Measurements from ENCODE around the gene ATF3. TPM values are rescaled to one million over a fixed set of nuclear protein-coding genes. Genes with fewer than 3 reads are reported as not detected.

ATF3 gene
- total RNA-seq, 4 donors from 2014 or later: 12.3 to 19.2 (median 13.7) TPM

DNA sequence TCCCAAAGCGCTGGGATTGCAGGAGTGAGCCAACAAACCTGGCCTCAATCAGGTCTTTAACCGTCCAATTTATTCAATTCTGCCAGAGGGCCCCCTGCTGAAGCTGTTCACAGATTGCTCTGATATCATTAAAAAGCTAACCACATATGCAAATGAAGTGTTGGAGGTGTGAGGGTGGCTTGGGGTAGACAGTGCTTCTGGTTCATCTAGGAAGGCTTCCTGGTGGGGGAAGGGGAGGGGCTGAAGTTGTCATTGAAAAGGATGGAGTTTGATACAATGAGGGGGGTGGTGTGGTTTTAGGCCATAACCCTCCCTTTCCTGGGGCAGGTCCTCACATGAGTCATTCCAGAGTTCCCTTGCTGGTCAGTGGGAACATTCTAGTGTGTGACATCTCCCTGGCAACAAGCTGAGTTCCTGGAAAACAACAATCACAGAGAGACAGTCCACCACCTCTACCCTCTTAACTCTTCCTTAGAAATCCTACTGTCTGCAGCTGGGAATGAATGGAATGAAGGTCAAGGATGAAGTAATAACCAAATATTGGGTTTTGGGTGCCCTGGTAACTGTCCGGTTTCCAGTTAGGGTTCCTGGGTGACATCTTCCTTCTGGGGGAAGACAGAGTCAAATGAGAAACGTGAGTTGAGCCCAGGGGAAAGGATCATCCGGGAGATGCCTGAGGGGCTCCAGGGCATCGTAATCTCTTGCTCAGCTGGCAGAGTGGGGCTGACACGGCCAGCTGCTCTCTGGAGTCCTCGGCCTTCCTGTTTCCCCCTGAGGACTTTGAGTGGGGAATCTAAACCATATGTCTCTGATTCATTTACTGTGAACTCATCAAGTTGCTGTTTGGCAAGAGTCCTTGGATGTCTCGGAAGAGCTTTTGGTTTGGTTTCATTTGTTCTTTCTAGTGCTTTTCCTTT lies 58.9 kb downstream of the ATF3 start:
- no peaks in the 10 kb centered on the region for H3K36me3 ChIP-seq
- peak overlapping the region in 2 of 4 donors; percentile 2 to 17 for H3K4me3 ChIP-seq
- H3K27ac ChIP-seq: peak overlapping the region; percentile 27 to 85 (median 52)
- no peaks in the 10 kb centered on the region for H3K9me3 ChIP-seq
- H3K27me3 ChIP-seq: no peaks in the 10 kb centered on the region
- 40 to 48% methylated on average over 9 of the region's 9 CpGs for WGBS, 2 donors
- peak in 1 of 2 donors; percentile 56 for TF ChIP-seq EP300 (IDR thresholded peaks at IDR 0.05)
- TF ChIP-seq POLR2A (IDR thresholded peaks at IDR 0.05): no peak
- TF ChIP-seq, protein P1, sequence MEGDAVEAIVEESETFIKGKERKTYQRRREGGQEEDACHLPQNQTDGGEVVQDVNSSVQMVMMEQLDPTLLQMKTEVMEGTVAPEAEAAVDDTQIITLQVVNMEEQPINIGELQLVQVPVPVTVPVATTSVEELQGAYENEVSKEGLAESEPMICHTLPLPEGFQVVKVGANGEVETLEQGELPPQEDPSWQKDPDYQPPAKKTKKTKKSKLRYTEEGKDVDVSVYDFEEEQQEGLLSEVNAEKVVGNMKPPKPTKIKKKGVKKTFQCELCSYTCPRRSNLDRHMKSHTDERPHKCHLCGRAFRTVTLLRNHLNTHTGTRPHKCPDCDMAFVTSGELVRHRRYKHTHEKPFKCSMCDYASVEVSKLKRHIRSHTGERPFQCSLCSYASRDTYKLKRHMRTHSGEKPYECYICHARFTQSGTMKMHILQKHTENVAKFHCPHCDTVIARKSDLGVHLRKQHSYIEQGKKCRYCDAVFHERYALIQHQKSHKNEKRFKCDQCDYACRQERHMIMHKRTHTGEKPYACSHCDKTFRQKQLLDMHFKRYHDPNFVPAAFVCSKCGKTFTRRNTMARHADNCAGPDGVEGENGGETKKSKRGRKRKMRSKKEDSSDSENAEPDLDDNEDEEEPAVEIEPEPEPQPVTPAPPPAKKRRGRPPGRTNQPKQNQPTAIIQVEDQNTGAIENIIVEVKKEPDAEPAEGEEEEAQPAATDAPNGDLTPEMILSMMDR (IDR thresholded peaks at IDR 0.05): no peak
- H3K4me1 ChIP-seq: peaks cover 0 to 41% (median 9%) of the 10 kb centered on the region in 4 donors
- peak in 1 of 2 donors; percentile 65 for DNase-seq (ENCODE audit: low spot score in 2 of 2)

- H3K27me3 ChIP-seq: no peaks in the 10 kb centered on the region
- TF ChIP-seq EP300 (IDR thresholded peaks at IDR 0.05): no peak
- TF ChIP-seq, protein P1 (IDR thresholded peaks at IDR 0.05): no peak
- 83 to 87% methylated on average over 5 of the region's 5 CpGs for WGBS, 2 donors
- no peaks in the 10 kb centered on the region for H3K9me3 ChIP-seq
- peaks cover 0 to 41% (median 9%) of the 10 kb centered on the region in 4 donors for H3K4me1 ChIP-seq
- H3K27ac ChIP-seq: peak overlapping the region in 3 of 4 donors; percentile 28 to 85 (median 75)
- H3K36me3 ChIP-seq: no peaks in the 10 kb centered on the region
- no peak overlapping the region for H3K4me3 ChIP-seq
- no peak for DNase-seq (ENCODE audit: low spot score in 2 of 2)
These were observed 59.9 kb downstream of the ATF3 start for GRCh38 chr1:212668477-212668876.

GRCh38 chr1:212669102-212669501 lies 60.5 kb downstream of the ATF3 start:
- Histone ChIP-seq H3K4me1 (peaks cover 0 to 41% (median 9%) of the 10 kb centered on the region in 4 donors), H3K27me3 (no peaks in the 10 kb centered on the region), H3K36me3 (no peaks in the 10 kb centered on the region), H3K9me3 (no peaks in the 10 kb centered on the region), H3K27ac (no peak overlapping the region), H3K4me3 (no peak overlapping the region)
- WGBS, 2 donors: 73 to 75% methylated on average over 2 of the region's 2 CpGs
- no peak for DNase-seq (ENCODE audit: low spot score in 2 of 2)
- no peak for TF ChIP-seq EP300 (IDR thresholded peaks at IDR 0.05)
- TF ChIP-seq, protein P1 (IDR thresholded peaks at IDR 0.05): peak in 2 of 5 experiments; percentile 8 to 13

DNA sequence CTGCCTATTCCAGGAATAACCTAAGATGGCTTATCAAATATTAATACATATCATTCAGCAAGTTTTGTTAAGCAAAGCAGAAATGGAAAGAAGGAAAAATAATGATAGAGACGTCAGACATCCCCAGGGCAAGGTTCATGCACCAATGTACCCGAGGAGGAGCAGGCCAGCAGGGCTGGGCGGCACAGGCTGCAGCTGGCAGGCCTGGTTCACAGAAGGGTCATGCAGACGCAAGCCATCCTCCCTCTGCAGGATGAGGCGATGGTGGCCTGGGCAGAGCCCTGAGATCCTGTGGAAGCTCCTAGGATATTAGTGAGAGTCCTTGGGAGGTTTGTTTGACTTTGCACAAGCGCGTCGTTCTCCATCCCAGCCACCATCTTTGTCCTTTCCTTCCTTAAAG lies 61.0 kb downstream of the ATF3 start:
- 76 to 78% methylated on average over 8 of the region's 8 CpGs for WGBS, 2 donors
- no peak overlapping the region for H3K27ac ChIP-seq
- TF ChIP-seq, protein P1 (IDR thresholded peaks at IDR 0.05): no peak
- TF ChIP-seq EP300 (IDR thresholded peaks at IDR 0.05) (no peak), POLR2A (IDR thresholded peaks at IDR 0.05) (no peak)
- H3K36me3 ChIP-seq: no peaks in the 10 kb centered on the region
- H3K4me3 ChIP-seq: no peak overlapping the region
- no peak for DNase-seq (ENCODE audit: low spot score in 2 of 2)
- H3K4me1 ChIP-seq: peaks cover 0 to 41% (median 9%) of the 10 kb centered on the region in 4 donors
- H3K9me3 ChIP-seq: no peaks in the 10 kb centered on the region
- H3K27me3 ChIP-seq: no peaks in the 10 kb centered on the region

GRCh38 chr1:212670301-212670700 lies 61.7 kb downstream of the ATF3 start:
- TF ChIP-seq, protein P1 (IDR thresholded peaks at IDR 0.05): no peak
- no peak for TF ChIP-seq EP300 (IDR thresholded peaks at IDR 0.05)
- TF ChIP-seq POLR2A (IDR thresholded peaks at IDR 0.05): no peak
- Histone ChIP-seq H3K27me3 (no peaks in the 10 kb centered on the region), H3K9me3 (no peaks in the 10 kb centered on the region), H3K4me1 (peaks cover 0 to 36% (median 9%) of the 10 kb centered on the region in 4 donors), H3K27ac (no peak overlapping the region), H3K4me3 (no peak overlapping the region), H3K36me3 (no peaks in the 10 kb centered on the region)
- no peak for DNase-seq (ENCODE audit: low spot score in 2 of 2)
- WGBS, 2 donors: 92 to 96% methylated on average over 7 of the region's 7 CpGs
